Subcutaneous abdominal adipose tissue (tissue), 5 donors: ENCODE results near the gene LILRA6.
"Not testable (repeated sequence)": the region's sequence is repeated elsewhere in the genome, so short reads cannot be mapped to it uniquely, and the experiment has no call there.

Source experiments
- H3K27ac ChIP-seq: one replicate; pipeline ENCODE4 v1.7.0; 2013; ENCODE audit warnings: low read depth, mild to moderate bottlenecking, inconsistent platforms, low read length, moderate library complexity
- H3K27me3 ChIP-seq, 5 donors: one replicate each; pipeline ENCODE4 v1.7.0; 2013; ENCODE audit warnings: low read length in 5 of 5, inconsistent platforms in 1 of 5; ENCODE audit not compliant: control insufficient read depth in 5 of 5, insufficient read depth in 4 of 5
- H3K36me3 ChIP-seq, 5 donors: one replicate each; pipeline ENCODE4 v1.7.0; 2013; ENCODE audit warnings: low read length in 5 of 5; ENCODE audit not compliant: control insufficient read depth in 5 of 5, insufficient read depth in 5 of 5
- H3K4me1 ChIP-seq, 5 donors: one replicate each; pipeline ENCODE4 v1.7.0; 2013; ENCODE audit warnings: low read length in 5 of 5, mild to moderate bottlenecking in 3 of 5, moderate library complexity in 1 of 5; ENCODE audit not compliant: control insufficient read depth in 5 of 5, insufficient read depth in 5 of 5
- H3K4me3 ChIP-seq, 5 donors: one replicate each; pipeline ENCODE4 v1.7.0; 2013; ENCODE audit warnings: low read length in 5 of 5, low read depth in 1 of 5
- H3K9ac ChIP-seq, 5 donors: one replicate each; pipeline ENCODE4 v1.7.0; 2013; ENCODE audit warnings: low read length in 5 of 5, mild to moderate bottlenecking in 4 of 5, moderate library complexity in 3 of 5
- H3K9me3 ChIP-seq, 5 donors: one replicate each; pipeline ENCODE4 v1.7.0; 2013; ENCODE audit warnings: low read length in 5 of 5; ENCODE audit not compliant: control insufficient read depth in 5 of 5
- donor health status: healthy.
- donor health status: healthy.
- donor health status: healthy.
- donor health status: healthy.
- donor health status: healthy.

LILRA6 gene

GRCh38 chr19:54209058-54209810 is 33.4 kb downstream of the LILRA6 start:
- H3K9ac ChIP-seq, result peak overlapping the region in 3 of 5 donors; percentile 2 to 31 (median 20)
- H3K27ac ChIP-seq, result peak overlapping the region; percentile 46
- H3K27me3 ChIP-seq, result no peaks in the 10 kb centered on the region
- no peak overlapping the region for H3K4me3 ChIP-seq
- peaks cover 7 to 43% (median 41%) of the 10 kb centered on the region in 5 donors for H3K36me3 ChIP-seq
- no peaks in the 10 kb centered on the region for H3K9me3 ChIP-seq
- peaks cover 3 to 65% (median 46%) of the 10 kb centered on the region in 5 donors for H3K4me1 ChIP-seq

GRCh38 chr19:54208784-54209057 is 33.9 kb downstream of the LILRA6 start:
- H3K9me3 ChIP-seq, result no peaks in the 10 kb centered on the region
- H3K27me3 ChIP-seq, result no peaks in the 10 kb centered on the region
- peaks cover 3 to 66% (median 51%) of the 10 kb centered on the region in 5 donors for H3K4me1 ChIP-seq
- H3K27ac ChIP-seq, result peak overlapping the region; percentile 46
- H3K36me3 ChIP-seq, result peaks cover 7 to 45% (median 42%) of the 10 kb centered on the region in 5 donors
- H3K9ac ChIP-seq, result peak overlapping the region in 1 of 5 donors; percentile 50
- H3K4me3 ChIP-seq, result no peak overlapping the region

GRCh38 chr19:54207983-54208783 is 34.4 kb downstream of the LILRA6 start:
- peak overlapping the region; percentile 46 for H3K27ac ChIP-seq
- H3K9ac ChIP-seq, result peak overlapping the region in 3 of 5 donors; percentile 35 to 68 (median 50)
- H3K27me3 ChIP-seq, result no peaks in the 10 kb centered on the region
- no peaks in the 10 kb centered on the region for H3K9me3 ChIP-seq
- peak overlapping the region in 1 of 5 donors; percentile 19 for H3K4me3 ChIP-seq
- peaks cover 3 to 72% (median 56%) of the 10 kb centered on the region in 5 donors for H3K4me1 ChIP-seq
- H3K36me3 ChIP-seq, result peaks cover 7 to 51% (median 47%) of the 10 kb centered on the region in 5 donors

GRCh38 chr19:54207676-54207982 is 35.0 kb downstream of the LILRA6 start:
- peak overlapping the region in 1 of 5 donors; percentile 19 for H3K4me3 ChIP-seq
- peaks cover 3 to 77% (median 62%) of the 10 kb centered on the region in 5 donors for H3K4me1 ChIP-seq
- H3K36me3 ChIP-seq, result peaks cover 10 to 56% (median 52%) of the 10 kb centered on the region in 5 donors
- H3K27me3 ChIP-seq, result no peaks in the 10 kb centered on the region
- no peaks in the 10 kb centered on the region for H3K9me3 ChIP-seq
- H3K9ac ChIP-seq, result peak overlapping the region in 2 of 5 donors; percentile 33 to 35
- peak overlapping the region; percentile 46 for H3K27ac ChIP-seq

GRCh38 chr19:54207193-54207592 is 35.4 kb downstream of the LILRA6 start:
- not testable (repeated sequence) for H3K27me3 ChIP-seq, H3K9me3 ChIP-seq, H3K27ac ChIP-seq
- Histone ChIP-seq H3K36me3 (peaks cover 14 to 61% (median 57%) of the 10 kb centered on the region in 5 donors), H3K4me1 (peaks cover 3 to 82% (median 66%) of the 10 kb centered on the region in 5 donors), H3K4me3 (peak overlapping the region in 1 of 5 donors; percentile 6), H3K9ac (peak overlapping the region in 2 of 5 donors; percentile 33 to 60)

GRCh38 chr19:54206831-54207177 is 35.8 kb downstream of the LILRA6 start:
- no peaks in the 10 kb centered on the region for H3K9me3 ChIP-seq
- peaks cover 3 to 85% (median 70%) of the 10 kb centered on the region in 5 donors for H3K4me1 ChIP-seq
- no peak overlapping the region for H3K27ac ChIP-seq
- peak overlapping the region in 2 of 5 donors; percentile 4 to 6 for H3K4me3 ChIP-seq
- H3K9ac ChIP-seq, result peak overlapping the region in 1 of 5 donors; percentile 60
- peaks cover 14 to 64% (median 57%) of the 10 kb centered on the region in 5 donors for H3K36me3 ChIP-seq
- no peaks in the 10 kb centered on the region for H3K27me3 ChIP-seq

- Histone ChIP-seq H3K27ac (no peak overlapping the region), H3K9ac (peak overlapping the region in 1 of 5 donors; percentile 60), H3K4me3 (peak overlapping the region in 2 of 5 donors; percentile 4 to 6), H3K9me3 (no peaks in the 10 kb centered on the region), H3K27me3 (no peaks in the 10 kb centered on the region), H3K4me1 (peaks cover 7 to 91% (median 76%) of the 10 kb centered on the region in 5 donors), H3K36me3 (peaks cover 14 to 66% (median 57%) of the 10 kb centered on the region in 5 donors)
Observed at GRCh38 chr19:54206030-54206830, 36.4 kb downstream of the LILRA6 start.

- H3K9ac ChIP-seq, result peak overlapping the region in 1 of 5 donors; percentile 22
- peaks cover 9 to 86% (median 72%) of the 10 kb centered on the region in 5 donors for H3K4me1 ChIP-seq
- H3K4me3 ChIP-seq, result no peak overlapping the region
- peaks cover 14 to 66% (median 57%) of the 10 kb centered on the region in 5 donors for H3K36me3 ChIP-seq
- H3K27ac ChIP-seq, result no peak overlapping the region
- no peaks in the 10 kb centered on the region for H3K27me3 ChIP-seq
- no peaks in the 10 kb centered on the region for H3K9me3 ChIP-seq
Observed at GRCh38 chr19:54204767-54205468, 37.7 kb downstream of the LILRA6 start.

- Histone ChIP-seq H3K36me3 (peaks cover 14 to 63% (median 54%) of the 10 kb centered on the region in 5 donors), H3K9ac (peak overlapping the region in 4 of 5 donors; percentile 6 to 45 (median 14))
Observed at GRCh38 chr19:54203151-54203611, 39.4 kb downstream of the LILRA6 start.

More at GRCh38 chr19:54203151-54203611, 39.4 kb downstream of the LILRA6 start:
- H3K27me3 ChIP-seq, result no peaks in the 10 kb centered on the region
- H3K4me1 ChIP-seq, result peaks cover 9 to 69% (median 59%) of the 10 kb centered on the region in 5 donors
- H3K9me3 ChIP-seq, result no peaks in the 10 kb centered on the region
- no peak overlapping the region for H3K27ac ChIP-seq
- H3K4me3 ChIP-seq, result peak overlapping the region in 3 of 5 donors; percentile 18 to 40 (median 30)
